ENCODE results near the gene CDC20. TPM values are rescaled to one million over a fixed set of nuclear protein-coding genes. Genes with fewer than 3 reads are reported as not detected.

CDC20 gene
- total and polyA plus RNA-seq, 2 of the 8 experiments (the other 6 are each of a cell fraction or from before 2014, with no cell fraction given), result 214 to 221 TPM

DNA sequence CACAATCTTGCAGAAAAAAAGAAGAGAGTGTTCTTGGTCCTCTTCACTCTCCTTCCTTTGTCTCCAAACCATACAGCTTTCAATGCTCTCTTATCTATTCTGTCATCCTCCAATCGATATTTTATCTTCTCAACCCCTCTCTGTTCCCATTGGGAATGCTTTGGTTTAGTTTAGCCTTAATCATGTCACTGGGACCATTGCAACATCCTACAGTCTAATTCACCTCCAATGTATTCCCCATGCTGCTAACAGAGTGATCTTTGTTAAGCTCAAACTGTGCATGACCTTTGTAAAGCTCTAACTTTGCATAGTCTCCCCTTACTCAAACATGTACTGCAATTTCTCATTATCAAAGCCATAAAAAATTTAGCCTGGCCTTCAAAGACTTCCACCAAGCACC is 18.2 kb upstream of the CDC20 start (continued):
- TF ChIP-seq, protein P1, sequence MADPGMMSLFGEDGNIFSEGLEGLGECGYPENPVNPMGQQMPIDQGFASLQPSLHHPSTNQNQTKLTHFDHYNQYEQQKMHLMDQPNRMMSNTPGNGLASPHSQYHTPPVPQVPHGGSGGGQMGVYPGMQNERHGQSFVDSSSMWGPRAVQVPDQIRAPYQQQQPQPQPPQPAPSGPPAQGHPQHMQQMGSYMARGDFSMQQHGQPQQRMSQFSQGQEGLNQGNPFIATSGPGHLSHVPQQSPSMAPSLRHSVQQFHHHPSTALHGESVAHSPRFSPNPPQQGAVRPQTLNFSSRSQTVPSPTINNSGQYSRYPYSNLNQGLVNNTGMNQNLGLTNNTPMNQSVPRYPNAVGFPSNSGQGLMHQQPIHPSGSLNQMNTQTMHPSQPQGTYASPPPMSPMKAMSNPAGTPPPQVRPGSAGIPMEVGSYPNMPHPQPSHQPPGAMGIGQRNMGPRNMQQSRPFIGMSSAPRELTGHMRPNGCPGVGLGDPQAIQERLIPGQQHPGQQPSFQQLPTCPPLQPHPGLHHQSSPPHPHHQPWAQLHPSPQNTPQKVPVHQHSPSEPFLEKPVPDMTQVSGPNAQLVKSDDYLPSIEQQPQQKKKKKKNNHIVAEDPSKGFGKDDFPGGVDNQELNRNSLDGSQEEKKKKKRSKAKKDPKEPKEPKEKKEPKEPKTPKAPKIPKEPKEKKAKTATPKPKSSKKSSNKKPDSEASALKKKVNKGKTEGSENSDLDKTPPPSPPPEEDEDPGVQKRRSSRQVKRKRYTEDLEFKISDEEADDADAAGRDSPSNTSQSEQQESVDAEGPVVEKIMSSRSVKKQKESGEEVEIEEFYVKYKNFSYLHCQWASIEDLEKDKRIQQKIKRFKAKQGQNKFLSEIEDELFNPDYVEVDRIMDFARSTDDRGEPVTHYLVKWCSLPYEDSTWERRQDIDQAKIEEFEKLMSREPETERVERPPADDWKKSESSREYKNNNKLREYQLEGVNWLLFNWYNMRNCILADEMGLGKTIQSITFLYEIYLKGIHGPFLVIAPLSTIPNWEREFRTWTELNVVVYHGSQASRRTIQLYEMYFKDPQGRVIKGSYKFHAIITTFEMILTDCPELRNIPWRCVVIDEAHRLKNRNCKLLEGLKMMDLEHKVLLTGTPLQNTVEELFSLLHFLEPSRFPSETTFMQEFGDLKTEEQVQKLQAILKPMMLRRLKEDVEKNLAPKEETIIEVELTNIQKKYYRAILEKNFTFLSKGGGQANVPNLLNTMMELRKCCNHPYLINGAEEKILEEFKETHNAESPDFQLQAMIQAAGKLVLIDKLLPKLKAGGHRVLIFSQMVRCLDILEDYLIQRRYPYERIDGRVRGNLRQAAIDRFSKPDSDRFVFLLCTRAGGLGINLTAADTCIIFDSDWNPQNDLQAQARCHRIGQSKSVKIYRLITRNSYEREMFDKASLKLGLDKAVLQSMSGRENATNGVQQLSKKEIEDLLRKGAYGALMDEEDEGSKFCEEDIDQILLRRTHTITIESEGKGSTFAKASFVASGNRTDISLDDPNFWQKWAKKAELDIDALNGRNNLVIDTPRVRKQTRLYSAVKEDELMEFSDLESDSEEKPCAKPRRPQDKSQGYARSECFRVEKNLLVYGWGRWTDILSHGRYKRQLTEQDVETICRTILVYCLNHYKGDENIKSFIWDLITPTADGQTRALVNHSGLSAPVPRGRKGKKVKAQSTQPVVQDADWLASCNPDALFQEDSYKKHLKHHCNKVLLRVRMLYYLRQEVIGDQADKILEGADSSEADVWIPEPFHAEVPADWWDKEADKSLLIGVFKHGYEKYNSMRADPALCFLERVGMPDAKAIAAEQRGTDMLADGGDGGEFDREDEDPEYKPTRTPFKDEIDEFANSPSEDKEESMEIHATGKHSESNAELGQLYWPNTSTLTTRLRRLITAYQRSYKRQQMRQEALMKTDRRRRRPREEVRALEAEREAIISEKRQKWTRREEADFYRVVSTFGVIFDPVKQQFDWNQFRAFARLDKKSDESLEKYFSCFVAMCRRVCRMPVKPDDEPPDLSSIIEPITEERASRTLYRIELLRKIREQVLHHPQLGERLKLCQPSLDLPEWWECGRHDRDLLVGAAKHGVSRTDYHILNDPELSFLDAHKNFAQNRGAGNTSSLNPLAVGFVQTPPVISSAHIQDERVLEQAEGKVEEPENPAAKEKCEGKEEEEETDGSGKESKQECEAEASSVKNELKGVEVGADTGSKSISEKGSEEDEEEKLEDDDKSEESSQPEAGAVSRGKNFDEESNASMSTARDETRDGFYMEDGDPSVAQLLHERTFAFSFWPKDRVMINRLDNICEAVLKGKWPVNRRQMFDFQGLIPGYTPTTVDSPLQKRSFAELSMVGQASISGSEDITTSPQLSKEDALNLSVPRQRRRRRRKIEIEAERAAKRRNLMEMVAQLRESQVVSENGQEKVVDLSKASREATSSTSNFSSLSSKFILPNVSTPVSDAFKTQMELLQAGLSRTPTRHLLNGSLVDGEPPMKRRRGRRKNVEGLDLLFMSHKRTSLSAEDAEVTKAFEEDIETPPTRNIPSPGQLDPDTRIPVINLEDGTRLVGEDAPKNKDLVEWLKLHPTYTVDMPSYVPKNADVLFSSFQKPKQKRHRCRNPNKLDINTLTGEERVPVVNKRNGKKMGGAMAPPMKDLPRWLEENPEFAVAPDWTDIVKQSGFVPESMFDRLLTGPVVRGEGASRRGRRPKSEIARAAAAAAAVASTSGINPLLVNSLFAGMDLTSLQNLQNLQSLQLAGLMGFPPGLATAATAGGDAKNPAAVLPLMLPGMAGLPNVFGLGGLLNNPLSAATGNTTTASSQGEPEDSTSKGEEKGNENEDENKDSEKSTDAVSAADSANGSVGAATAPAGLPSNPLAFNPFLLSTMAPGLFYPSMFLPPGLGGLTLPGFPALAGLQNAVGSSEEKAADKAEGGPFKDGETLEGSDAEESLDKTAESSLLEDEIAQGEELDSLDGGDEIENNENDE (IDR thresholded peaks at IDR 0.05; ENCODE audit: insufficient replicate concordance, low read length), result no peak
- TF ChIP-seq TAF7 (optimal IDR thresholded peaks at IDR 0.05; ENCODE audit: borderline replicate concordance, low read depth, low read length) (no peak), MAFK (IDR thresholded peaks at IDR 0.05; ENCODE audit: low read depth, low read length) (no peak), NANOG (IDR thresholded peaks at IDR 0.05; ENCODE audit: insufficient read depth, low read depth, low read length, poor library complexity, severe bottlenecking) (no peak), SIX5 (IDR thresholded peaks at IDR 0.05; ENCODE audit: low read depth, low read length) (no peak), RFX5 (IDR thresholded peaks at IDR 0.05; ENCODE audit: borderline replicate concordance, low read depth, low read length) (no peak), RXRA (IDR thresholded peaks at IDR 0.05; ENCODE audit: insufficient read depth, low read depth, low read length) (no peak), KDM5A (IDR thresholded peaks at IDR 0.05; ENCODE audit: low read length) (no peak)
- TF ChIP-seq, protein P2, sequence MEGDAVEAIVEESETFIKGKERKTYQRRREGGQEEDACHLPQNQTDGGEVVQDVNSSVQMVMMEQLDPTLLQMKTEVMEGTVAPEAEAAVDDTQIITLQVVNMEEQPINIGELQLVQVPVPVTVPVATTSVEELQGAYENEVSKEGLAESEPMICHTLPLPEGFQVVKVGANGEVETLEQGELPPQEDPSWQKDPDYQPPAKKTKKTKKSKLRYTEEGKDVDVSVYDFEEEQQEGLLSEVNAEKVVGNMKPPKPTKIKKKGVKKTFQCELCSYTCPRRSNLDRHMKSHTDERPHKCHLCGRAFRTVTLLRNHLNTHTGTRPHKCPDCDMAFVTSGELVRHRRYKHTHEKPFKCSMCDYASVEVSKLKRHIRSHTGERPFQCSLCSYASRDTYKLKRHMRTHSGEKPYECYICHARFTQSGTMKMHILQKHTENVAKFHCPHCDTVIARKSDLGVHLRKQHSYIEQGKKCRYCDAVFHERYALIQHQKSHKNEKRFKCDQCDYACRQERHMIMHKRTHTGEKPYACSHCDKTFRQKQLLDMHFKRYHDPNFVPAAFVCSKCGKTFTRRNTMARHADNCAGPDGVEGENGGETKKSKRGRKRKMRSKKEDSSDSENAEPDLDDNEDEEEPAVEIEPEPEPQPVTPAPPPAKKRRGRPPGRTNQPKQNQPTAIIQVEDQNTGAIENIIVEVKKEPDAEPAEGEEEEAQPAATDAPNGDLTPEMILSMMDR (IDR thresholded peaks at IDR 0.05; ENCODE audit: control extremely low read depth in 1 of 3, insufficient read depth in 1 of 3, low read depth in 1 of 3, low read length in 3 of 3), result no peak

Measured in H1 (cell line).